ENCODE data around the gene IL1RAPL1. TPM values are rescaled to one million over a fixed set of nuclear protein-coding genes. Genes with fewer than 3 reads are reported as not detected.

The IL1RAPL1 gene
- total RNA-seq, 2 experiments from 2014 or later = not detected

GRCh38 chrX:28701222-28701621 lies 114.0 kb downstream of the IL1RAPL1 start:
- no peak overlapping the region for H3K27ac ChIP-seq (ENCODE audit: low read depth in 1 of 2, low read length in 2 of 2)
- DNase-seq = no peak
- H3K27me3 ChIP-seq (ENCODE audit: control insufficient read depth in 1 of 2, insufficient read depth in 2 of 2, low read length in 2 of 2) = no peaks in the 10 kb centered on the region
- no peak for ATAC-seq (ENCODE audit: poor library complexity)
- H3K9me3 Mint-ChIP-seq = no peaks in the 10 kb centered on the region
- no peak overlapping the region for H3K4me3 Mint-ChIP-seq
- H3K27me3 Mint-ChIP-seq = no peaks in the 10 kb centered on the region
- H3K36me3 Mint-ChIP-seq (ENCODE audit: low read depth) = no peaks in the 10 kb centered on the region
- no peaks in the 10 kb centered on the region for H3K4me1 ChIP-seq (ENCODE audit: insufficient read depth, low read length)
- H3K36me3 ChIP-seq (ENCODE audit: insufficient read depth, low read length) = no peaks in the 10 kb centered on the region
- ChIA-PET CTCF (no interaction called here), POLR2A (no interaction called here)
- H3K9me3 ChIP-seq (ENCODE audit: control insufficient read depth in 1 of 2, insufficient read depth in 1 of 2, low read length in 2 of 2) = no peaks in the 10 kb centered on the region
- H3K27ac Mint-ChIP-seq = no peak overlapping the region
- TF ChIP-seq CTCF (IDR thresholded peaks at IDR 0.05) = no peak
- no peak overlapping the region for H3K4me3 ChIP-seq (ENCODE audit: low read length)
- no peaks in the 10 kb centered on the region for H3K4me1 Mint-ChIP-seq (ENCODE audit: low read depth)
- intact Hi-C loops (cut with DNase I, micrococcal nuclease) = no loop called here

GRCh38 chrX:28706964-28707363 lies 119.7 kb downstream of the IL1RAPL1 start:
- CTCF ChIA-PET = no interaction called here
- Mint-ChIP-seq H3K9me3 (no peaks in the 10 kb centered on the region), H3K4me1 (ENCODE audit: low read depth) (no peaks in the 10 kb centered on the region), H3K27ac (no peak overlapping the region), H3K36me3 (ENCODE audit: low read depth) (no peaks in the 10 kb centered on the region), H3K27me3 (no peaks in the 10 kb centered on the region), H3K4me3 (no peak overlapping the region)
- H3K27ac ChIP-seq (ENCODE audit: low read depth in 1 of 2, low read length in 2 of 2) = no peak overlapping the region
- ATAC-seq (ENCODE audit: poor library complexity) = no peak
- POLR2A ChIA-PET = no interaction called here
- no peaks in the 10 kb centered on the region for H3K9me3 ChIP-seq (ENCODE audit: control insufficient read depth in 1 of 2, insufficient read depth in 1 of 2, low read length in 2 of 2)
- no peak for TF ChIP-seq CTCF (IDR thresholded peaks at IDR 0.05)
- H3K4me1 ChIP-seq (ENCODE audit: insufficient read depth, low read length) = no peaks in the 10 kb centered on the region
- H3K4me3 ChIP-seq (ENCODE audit: low read length) = no peak overlapping the region
- no peaks in the 10 kb centered on the region for H3K27me3 ChIP-seq (ENCODE audit: control insufficient read depth in 1 of 2, insufficient read depth in 2 of 2, low read length in 2 of 2)
- no peaks in the 10 kb centered on the region for H3K36me3 ChIP-seq (ENCODE audit: insufficient read depth, low read length)
- intact Hi-C loops (cut with DNase I, micrococcal nuclease) = no loop called here
- DNase-seq = no peak

- H3K36me3 Mint-ChIP-seq (ENCODE audit: low read depth) = no peaks in the 10 kb centered on the region
Observed at GRCh38 chrX:28709421-28709820, 122.2 kb downstream of the IL1RAPL1 start.

More at GRCh38 chrX:28709421-28709820, 122.2 kb downstream of the IL1RAPL1 start:
- Histone ChIP-seq H3K27ac (ENCODE audit: low read depth in 1 of 2, low read length in 2 of 2) (no peak overlapping the region), H3K4me3 (ENCODE audit: low read length) (no peak overlapping the region), H3K36me3 (ENCODE audit: insufficient read depth, low read length) (no peaks in the 10 kb centered on the region), H3K9me3 (ENCODE audit: control insufficient read depth in 1 of 2, insufficient read depth in 1 of 2, low read length in 2 of 2) (peaks cover 0 to 5% of the 10 kb centered on the region in 2 experiments), H3K4me1 (ENCODE audit: insufficient read depth, low read length) (no peaks in the 10 kb centered on the region), H3K27me3 (ENCODE audit: control insufficient read depth in 1 of 2, insufficient read depth in 2 of 2, low read length in 2 of 2) (no peaks in the 10 kb centered on the region)
- Mint-ChIP-seq H3K27me3 (no peaks in the 10 kb centered on the region), H3K4me3 (no peak overlapping the region), H3K27ac (no peak overlapping the region), H3K4me1 (ENCODE audit: low read depth) (no peaks in the 10 kb centered on the region), H3K9me3 (no peaks in the 10 kb centered on the region)
- CTCF ChIA-PET = no interaction called here
- DNase-seq = no peak
- no peak for TF ChIP-seq CTCF (IDR thresholded peaks at IDR 0.05)
- POLR2A ChIA-PET = no interaction called here
- ATAC-seq (ENCODE audit: poor library complexity) = no peak
- intact Hi-C loops (cut with DNase I, micrococcal nuclease) = no loop called here

All from CD4-positive, alpha-beta T cell (primary cell).